Activated naive CD4-positive, alpha-beta T cell treated with anti-CD3 and anti-CD28 coated beads for 36 hours (primary cell): Measurements from ENCODE around the gene SRRT. TPM values are rescaled to one million over a fixed set of nuclear protein-coding genes. Genes with fewer than 3 reads are reported as not detected.
A peak's percentile ranks its signal among the peaks of the same experiment; 100 is the strongest.

ENCODE experiments used
- CTCF ChIA-PET: fragments of 350-600 bp; sonication (Branson Sonifier 250); formaldehyde crosslinking; loops from one replicate; lab custom pipeline; 2021; ENCODE audit warnings: antibody characterized with exemption; lab: Charles Lee
- DNase-seq: peaks from one replicate; pipeline ENCODE4 v3.0.0-alpha.2; 2020
- H3K27ac Mint-ChIP-seq: one replicate; pipeline ENCODE4 v1.8.0; 2021; ENCODE audit warnings: mild to moderate bottlenecking, mixed read lengths
- H3K27me3 Mint-ChIP-seq: one replicate; pipeline ENCODE4 v1.8.0; 2021; ENCODE audit warnings: low read depth, mixed read lengths
- H3K36me3 Mint-ChIP-seq: one replicate; pipeline ENCODE4 v1.8.0; 2021; ENCODE audit warnings: low read depth, mixed read lengths
- H3K4me1 Mint-ChIP-seq: one replicate; pipeline ENCODE4 v1.8.0; 2021; ENCODE audit warnings: low read depth, mixed read lengths
- H3K4me3 Mint-ChIP-seq: one replicate; pipeline ENCODE4 v1.8.0; 2021; ENCODE audit warnings: mild to moderate bottlenecking, moderate library complexity, mixed read lengths
- H3K9me3 Mint-ChIP-seq: one replicate; pipeline ENCODE4 v1.8.0; 2021; ENCODE audit warnings: mixed read lengths
- intact Hi-C: fragments of 100-400 bp; cut with micrococcal nuclease; formaldehyde crosslinking; loops from one replicate; pipeline ENCODE4 v1.15.1; 2023
- total RNA-seq, 2 experiments: library from RNA; stranded (reverse); gene quantifications; one replicate each; pipeline ENCODE4 v1.2.3, GENCODE V29; 2021

The SRRT gene
- total RNA-seq, 2 experiments from 2014 or later: 166 to 169 TPM

DNA sequence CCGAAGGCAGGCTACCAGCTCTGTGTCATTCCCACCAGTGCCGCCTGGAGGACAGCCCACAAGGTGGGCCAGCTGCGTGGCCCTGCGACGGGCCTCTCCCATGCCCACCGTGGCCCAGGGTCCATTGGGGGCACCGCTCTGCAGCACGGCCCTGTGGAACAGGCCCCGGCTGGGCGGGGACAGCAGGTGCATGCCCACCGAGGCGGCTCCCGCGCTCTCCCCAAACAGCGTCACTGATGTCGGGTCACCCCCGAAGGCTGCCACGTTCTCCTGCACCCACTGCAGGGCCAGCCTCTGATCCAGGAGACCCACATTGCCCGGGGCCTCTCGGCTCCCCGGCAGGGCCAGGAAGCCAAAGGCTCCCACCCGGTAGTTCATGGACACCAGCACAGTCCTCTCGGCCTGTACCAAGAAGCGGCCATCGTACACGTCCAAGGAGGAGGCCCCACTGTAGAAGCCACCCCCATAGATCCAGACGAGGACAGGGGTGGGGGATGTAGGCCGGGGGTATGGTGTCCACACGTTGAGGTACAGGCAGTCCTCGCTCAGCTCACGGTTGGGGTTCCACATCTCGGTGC, 18.5 kb downstream of the SRRT start:
- H3K4me3 Mint-ChIP-seq: no peak overlapping the region
- peaks cover 3% of the 10 kb centered on the region for H3K36me3 Mint-ChIP-seq
- no peak overlapping the region for H3K27ac Mint-ChIP-seq
- H3K4me1 Mint-ChIP-seq: peaks cover 22% of the 10 kb centered on the region
- CTCF ChIA-PET: interaction anchor here (1.7 to 3.7 kb wide), 3 partner anchors 72 to 168 kb away, joined by 6 to 20 read pairs (median 7); no protein-coding TSS in a partner anchor
- intact Hi-C loops: loop anchor here (10.0 kb wide), 2 partner anchors 271 to 351 kb away; partner anchors contain the start of genes FIS1 and VGF
- no peak for DNase-seq
- no peaks in the 10 kb centered on the region for H3K9me3 Mint-ChIP-seq
- peaks cover 34% of the 10 kb centered on the region for H3K27me3 Mint-ChIP-seq

GRCh38 chr7:100893910-100894721, 19.2 kb downstream of the SRRT start:
- Mint-ChIP-seq H3K4me1 (peaks cover 19% of the 10 kb centered on the region), H3K27ac (no peak overlapping the region), H3K9me3 (no peaks in the 10 kb centered on the region), H3K36me3 (no peaks in the 10 kb centered on the region), H3K27me3 (peaks cover 34% of the 10 kb centered on the region), H3K4me3 (peak overlapping the region; percentile 15)
- CTCF ChIA-PET: interaction anchor here (1.7 to 3.7 kb wide), 3 partner anchors 71 to 167 kb away, joined by 6 to 20 read pairs (median 7); no protein-coding TSS in a partner anchor
- intact Hi-C loops: loop anchor here (1.0 to 10.0 kb wide), 3 partner anchors 183 to 351 kb away; partner anchors contain the start of genes FIS1 and VGF
- DNase-seq: no peak

GRCh38 chr7:100894860-100895700, 20.2 kb downstream of the SRRT start:
- Mint-ChIP-seq H3K27me3 (peaks cover 36% of the 10 kb centered on the region), H3K4me3 (no peak overlapping the region), H3K36me3 (no peaks in the 10 kb centered on the region), H3K4me1 (peaks cover 19% of the 10 kb centered on the region), H3K27ac (no peak overlapping the region), H3K9me3 (no peaks in the 10 kb centered on the region)
- CTCF ChIA-PET: interaction anchor here (0.6 to 3.7 kb wide), 4 partner anchors 70 to 1530 kb away, joined by 3 to 20 read pairs (median 6); no protein-coding TSS in a partner anchor
- DNase-seq: peak; percentile 47
- intact Hi-C loops: loop anchor here (1.0 to 10.0 kb wide), 5 partner anchors 71 to 350 kb away; partner anchors contain the start of genes FIS1 and VGF

GRCh38 chr7:100895701-100895955, 20.7 kb downstream of the SRRT start, which contains the start of gene ACHE:
Gene ACHE, minus strand, starts transcription at chr7:100895888. Its CDS starts 1,656 bp downstream, at chr7:100894232.
- CTCF ChIA-PET: interaction anchor here (3.7 kb wide), 1 partner anchor 163 kb away, joined by 20 read pairs; no protein-coding TSS in a partner anchor
- no peak for DNase-seq
- peak within 1 kb of the TSS; percentile 59 for H3K4me3 Mint-ChIP-seq
- peaks cover 37% of the 10 kb centered on the region for H3K27me3 Mint-ChIP-seq
- H3K4me1 Mint-ChIP-seq: peaks cover 14% of the 10 kb centered on the region
- no peak within 1 kb of the TSS for H3K27ac Mint-ChIP-seq
- intact Hi-C loops: loop anchor here (1.0 to 10.0 kb wide), 4 partner anchors 71 to 349 kb away; partner anchors contain the start of genes FIS1 and VGF
- H3K36me3 Mint-ChIP-seq: no peaks in the 10 kb centered on the region
- H3K9me3 Mint-ChIP-seq: no peaks in the 10 kb centered on the region

DNA sequence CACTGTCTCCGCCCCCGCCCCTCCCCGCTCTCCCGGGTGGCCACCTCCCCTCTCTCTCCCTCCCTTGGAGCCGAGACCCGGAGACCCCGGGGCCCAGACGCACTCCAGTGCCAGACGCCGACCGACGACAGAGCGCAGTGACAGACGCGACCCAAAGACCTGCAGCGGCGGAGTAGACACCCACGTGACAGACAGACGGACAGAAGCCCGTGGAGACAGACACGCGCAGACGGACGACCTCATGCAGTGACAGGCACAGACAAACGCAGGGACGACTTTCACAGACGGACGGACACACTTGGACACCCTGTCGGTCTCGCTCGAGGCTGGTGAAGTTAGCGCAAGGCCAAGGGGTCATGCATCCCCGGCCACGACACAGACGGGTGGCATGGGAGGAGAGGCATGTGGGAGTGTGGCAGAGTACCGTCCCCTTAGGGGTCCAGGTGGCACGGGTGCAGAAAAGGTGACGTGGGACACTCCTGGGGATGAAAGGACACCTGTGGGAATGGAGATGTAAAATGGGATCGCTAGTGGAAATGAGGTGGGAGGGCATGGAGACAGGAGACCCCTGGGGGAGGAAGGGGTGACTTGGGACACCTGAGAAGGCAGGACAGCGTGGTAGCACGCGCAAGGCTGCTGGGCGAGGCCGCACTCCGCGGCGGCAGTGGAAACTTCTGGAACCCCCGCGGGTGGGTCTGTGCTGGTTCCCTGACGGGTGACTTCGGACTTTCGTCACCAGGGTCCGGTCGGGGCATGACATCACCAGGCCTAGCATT, 21.2 kb downstream of the SRRT start:
- H3K9me3 Mint-ChIP-seq: no peaks in the 10 kb centered on the region
- intact Hi-C loops: loop anchor here (1.0 to 10.0 kb wide), 4 partner anchors 70 to 349 kb away; partner anchors contain the start of genes FIS1 and VGF
- CTCF ChIA-PET: interaction anchor here (0.6 to 3.7 kb wide), 2 partner anchors 158 to 163 kb away, joined by 4 to 20 read pairs; no protein-coding TSS in a partner anchor
- H3K4me3 Mint-ChIP-seq: peak overlapping the region; percentile 59
- peaks cover 12% of the 10 kb centered on the region for H3K4me1 Mint-ChIP-seq
- peaks cover 42% of the 10 kb centered on the region for H3K27me3 Mint-ChIP-seq
- no peak overlapping the region for H3K27ac Mint-ChIP-seq
- no peaks in the 10 kb centered on the region for H3K36me3 Mint-ChIP-seq
- no peak for DNase-seq

GRCh38 chr7:100896732-100897608, 22.1 kb downstream of the SRRT start:
- no peaks in the 10 kb centered on the region for H3K9me3 Mint-ChIP-seq
- intact Hi-C loops: loop anchor here (10.0 kb wide), 2 partner anchors 268 to 348 kb away; partner anchors contain the start of genes FIS1 and VGF
- CTCF ChIA-PET: interaction anchor here (0.6 to 1.5 kb wide), 2 partner anchors 10 to 157 kb away, joined by 3 to 4 read pairs; no protein-coding TSS in a partner anchor
- H3K4me3 Mint-ChIP-seq: peak overlapping the region; percentile 38
- no peaks in the 10 kb centered on the region for H3K36me3 Mint-ChIP-seq
- H3K27me3 Mint-ChIP-seq: peaks cover 36% of the 10 kb centered on the region
- peak; percentile 59 for DNase-seq
- H3K4me1 Mint-ChIP-seq: peaks cover 8% of the 10 kb centered on the region
- H3K27ac Mint-ChIP-seq: no peak overlapping the region

GRCh38 chr7:100897772-100898454, 23.0 kb downstream of the SRRT start:
- Mint-ChIP-seq H3K4me3 (no peak overlapping the region), H3K4me1 (peaks cover 8% of the 10 kb centered on the region), H3K27ac (no peak overlapping the region), H3K9me3 (no peaks in the 10 kb centered on the region), H3K36me3 (no peaks in the 10 kb centered on the region), H3K27me3 (peaks cover 29% of the 10 kb centered on the region)
- CTCF ChIA-PET: interaction anchor here (0.6 to 1.8 kb wide), 6 partner anchors 11 to 180 kb away, joined by 3 to 19 read pairs (median 4); no protein-coding TSS in a partner anchor
- intact Hi-C loops: loop anchor here (10.0 kb wide), 2 partner anchors 267 to 347 kb away; partner anchors contain the start of genes FIS1 and VGF
- no peak for DNase-seq

DNA sequence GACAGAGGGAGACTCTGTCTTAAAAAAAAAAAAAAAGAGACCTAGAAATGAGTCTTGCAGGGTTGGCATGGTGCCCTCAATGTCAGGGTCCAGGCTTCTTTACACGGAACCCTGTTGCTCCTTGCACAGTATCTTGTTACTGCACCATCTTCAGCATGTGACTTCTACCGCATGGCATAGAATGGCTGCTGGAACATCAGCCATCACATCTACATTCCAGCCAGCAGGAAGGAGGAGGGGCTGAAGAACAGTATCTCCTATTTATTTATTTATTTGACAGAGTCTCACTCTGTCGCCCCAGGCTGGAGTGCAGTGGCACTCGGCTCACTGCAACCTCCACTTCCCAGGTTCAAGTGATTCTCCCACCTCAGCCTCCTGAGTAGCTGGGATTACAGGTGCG, 24.5 kb downstream of the SRRT start:
- no peaks in the 10 kb centered on the region for H3K9me3 Mint-ChIP-seq
- no peaks in the 10 kb centered on the region for H3K36me3 Mint-ChIP-seq
- no peak for DNase-seq
- H3K27ac Mint-ChIP-seq: no peak overlapping the region
- H3K4me3 Mint-ChIP-seq: no peak overlapping the region
- peaks cover 8% of the 10 kb centered on the region for H3K4me1 Mint-ChIP-seq
- H3K27me3 Mint-ChIP-seq: peaks cover 24% of the 10 kb centered on the region
- intact Hi-C loops: loop anchor here (10.0 kb wide), 2 partner anchors 265 to 345 kb away; partner anchors contain the start of genes FIS1 and VGF
- CTCF ChIA-PET: interaction anchor here (1.8 kb wide), 1 partner anchor 159 kb away, joined by 19 read pairs; no protein-coding TSS in a partner anchor

DNA sequence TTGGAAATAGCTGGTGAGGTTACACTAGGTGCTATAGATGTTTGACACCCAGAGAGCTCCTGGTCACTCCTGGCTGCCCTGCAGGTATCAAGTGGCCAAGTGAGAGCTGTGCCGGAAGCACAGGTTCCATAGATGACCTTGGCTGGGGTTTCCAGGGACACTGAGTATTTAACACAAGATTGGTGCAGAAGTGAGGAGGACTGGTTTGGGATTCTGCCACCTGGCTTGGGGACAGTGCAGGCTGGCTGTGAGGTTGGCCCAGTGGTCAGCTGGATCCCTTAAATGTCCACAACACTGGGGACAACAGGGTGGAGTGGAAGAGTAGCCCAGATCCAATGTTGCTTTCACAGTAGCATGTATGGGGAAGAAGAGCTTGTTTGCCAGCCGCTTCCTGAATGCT, 26.1 kb downstream of the SRRT start:
- Mint-ChIP-seq H3K9me3 (no peaks in the 10 kb centered on the region), H3K36me3 (no peaks in the 10 kb centered on the region), H3K4me1 (peaks cover 6% of the 10 kb centered on the region), H3K27me3 (peaks cover 22% of the 10 kb centered on the region), H3K4me3 (no peak overlapping the region), H3K27ac (no peak overlapping the region)
- DNase-seq: no peak
- intact Hi-C loops: no loop called here
- CTCF ChIA-PET: interaction anchor here (0.5 kb wide), 1 partner anchor 100 kb away, joined by 3 read pairs; no protein-coding TSS in a partner anchor

- H3K4me1 Mint-ChIP-seq: peaks cover 2% of the 10 kb centered on the region
- H3K27me3 Mint-ChIP-seq: peaks cover 17% of the 10 kb centered on the region
- H3K36me3 Mint-ChIP-seq: no peaks in the 10 kb centered on the region
- no peak overlapping the region for H3K27ac Mint-ChIP-seq
- intact Hi-C loops: no loop called here
- H3K4me3 Mint-ChIP-seq: no peak overlapping the region
- no peak for DNase-seq
- CTCF ChIA-PET: no interaction called here
- H3K9me3 Mint-ChIP-seq: no peaks in the 10 kb centered on the region
Measured at GRCh38 chr7:100901921-100902332, 27.0 kb downstream of the SRRT start.
